ENCODE results near the gene RTEL1.
"Not testable (repeated sequence)": the region's sequence is repeated elsewhere in the genome, so short reads cannot be mapped to it uniquely, and the experiment has no call there.

Gene RTEL1

DNA sequence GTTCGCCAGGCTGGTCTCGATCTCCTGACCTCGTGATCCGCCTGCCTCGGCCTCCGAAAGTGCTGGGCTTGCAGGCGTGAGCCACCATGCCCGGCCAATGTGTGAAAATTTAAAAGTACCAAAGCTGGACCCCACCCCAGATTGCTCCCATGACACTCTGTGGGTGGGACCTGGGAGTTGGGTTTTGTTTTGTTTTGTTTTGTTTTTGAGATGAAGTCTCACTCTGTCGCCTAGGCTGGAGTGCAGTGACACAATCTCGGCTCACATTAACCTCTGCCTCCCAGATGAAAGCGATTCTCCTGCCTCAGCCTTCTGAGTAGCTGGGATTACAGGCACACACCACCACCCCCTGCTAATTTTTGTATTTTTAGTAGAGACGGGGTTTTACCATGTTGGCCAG is 13.6 kb downstream of the RTEL1 start:
- H2BK120ac ChIP-seq (ENCODE audit: insufficient read depth, low read length, poor library complexity); H4K12ac ChIP-seq (ENCODE audit: low read depth, low read length); H2AFZ ChIP-seq (ENCODE audit: insufficient read depth, low read length, poor library complexity); H3K27me3 ChIP-seq (ENCODE audit: insufficient read depth, low read length); H4K91ac ChIP-seq (ENCODE audit: low read depth, low read length); H3K79me1 ChIP-seq (ENCODE audit: low read length); H3K14ac ChIP-seq (ENCODE audit: low read length); H4K8ac ChIP-seq (ENCODE audit: low read depth, low read length); H2AK5ac ChIP-seq (ENCODE audit: low read length); H3K4ac ChIP-seq (ENCODE audit: low read depth, low read length); H3K23ac ChIP-seq (ENCODE audit: low read length); DNase-seq; H3K9me3 ChIP-seq (ENCODE audit: insufficient read depth, low read depth, low read length); H3K79me2 ChIP-seq (ENCODE audit: control insufficient read depth, insufficient read depth, low read length, poor library complexity); H2BK12ac ChIP-seq (ENCODE audit: low read length); H3K4me2 ChIP-seq (ENCODE audit: low read length); H3K4me1 ChIP-seq (ENCODE audit: control insufficient read depth in 1 of 2, insufficient read depth in 2 of 2, low read length in 2 of 2); H3K4me3 ChIP-seq (ENCODE audit: low read depth, low read length); H3K18ac ChIP-seq (ENCODE audit: low read length); H2BK5ac ChIP-seq (ENCODE audit: low read depth, low read length, poor library complexity); H3K9ac ChIP-seq (ENCODE audit: low read length); H3K27ac ChIP-seq (ENCODE audit: low read depth, low read length): not testable (repeated sequence)
- no CpG with 5 or more reads among the region's 12 CpGs for WGBS (ENCODE audit: extremely low coverage, insufficient coverage, insufficient read length)
- peaks cover 47 to 53% of the 10 kb centered on the region in 2 experiments for H3K36me3 ChIP-seq (ENCODE audit: control insufficient read depth in 1 of 2, insufficient read depth in 2 of 2, low read length in 2 of 2)

GRCh38 chr20:63672666-63673065 is 14.6 kb downstream of the RTEL1 start:
- Histone ChIP-seq H3K4me1 (ENCODE audit: control insufficient read depth in 1 of 2, insufficient read depth in 2 of 2, low read length in 2 of 2) (no peaks in the 10 kb centered on the region), H3K4ac (ENCODE audit: low read depth, low read length) (no peak overlapping the region), H3K36me3 (ENCODE audit: control insufficient read depth in 1 of 2, insufficient read depth in 2 of 2, low read length in 2 of 2) (peaks cover 44 to 48% of the 10 kb centered on the region in 2 experiments), H2BK120ac (ENCODE audit: insufficient read depth, low read length, poor library complexity) (no peak overlapping the region), H3K79me2 (ENCODE audit: control insufficient read depth, insufficient read depth, low read length, poor library complexity) (no peaks in the 10 kb centered on the region), H3K27me3 (ENCODE audit: insufficient read depth, low read length) (no peaks in the 10 kb centered on the region), H3K9me3 (ENCODE audit: insufficient read depth, low read depth, low read length) (peaks cover 2% of the 10 kb centered on the region), H2AK5ac (ENCODE audit: low read length) (no peak overlapping the region), H3K27ac (ENCODE audit: low read depth, low read length) (no peak overlapping the region), H2BK12ac (ENCODE audit: low read length) (no peak overlapping the region), H4K8ac (ENCODE audit: low read depth, low read length) (no peak overlapping the region), H3K4me2 (ENCODE audit: low read length) (no peak overlapping the region), H2BK5ac (ENCODE audit: low read depth, low read length, poor library complexity) (no peak overlapping the region), H3K18ac (ENCODE audit: low read length) (no peak overlapping the region), H2AFZ (ENCODE audit: insufficient read depth, low read length, poor library complexity) (no peak overlapping the region), H4K91ac (ENCODE audit: low read depth, low read length) (no peak overlapping the region), H3K23ac (ENCODE audit: low read length) (no peak overlapping the region), H3K4me3 (ENCODE audit: low read depth, low read length) (no peak overlapping the region), H3K9ac (ENCODE audit: low read length) (no peak overlapping the region), H4K12ac (ENCODE audit: low read depth, low read length) (no peak overlapping the region), H3K79me1 (ENCODE audit: low read length) (no peaks in the 10 kb centered on the region), H3K14ac (ENCODE audit: low read length) (no peak overlapping the region)
- DNase-seq, result no peak
- no CpG with 5 or more reads among the region's 10 CpGs for WGBS (ENCODE audit: extremely low coverage, insufficient coverage, insufficient read length)

- H2BK5ac ChIP-seq (ENCODE audit: low read depth, low read length, poor library complexity), result no peak overlapping the region
- no peak overlapping the region for H4K91ac ChIP-seq (ENCODE audit: low read depth, low read length)
- WGBS (ENCODE audit: extremely low coverage, insufficient coverage, insufficient read length), result no CpG with 5 or more reads among the region's 14 CpGs
Observed at GRCh38 chr20:63673951-63674350, 15.8 kb downstream of the RTEL1 start.

DNA sequence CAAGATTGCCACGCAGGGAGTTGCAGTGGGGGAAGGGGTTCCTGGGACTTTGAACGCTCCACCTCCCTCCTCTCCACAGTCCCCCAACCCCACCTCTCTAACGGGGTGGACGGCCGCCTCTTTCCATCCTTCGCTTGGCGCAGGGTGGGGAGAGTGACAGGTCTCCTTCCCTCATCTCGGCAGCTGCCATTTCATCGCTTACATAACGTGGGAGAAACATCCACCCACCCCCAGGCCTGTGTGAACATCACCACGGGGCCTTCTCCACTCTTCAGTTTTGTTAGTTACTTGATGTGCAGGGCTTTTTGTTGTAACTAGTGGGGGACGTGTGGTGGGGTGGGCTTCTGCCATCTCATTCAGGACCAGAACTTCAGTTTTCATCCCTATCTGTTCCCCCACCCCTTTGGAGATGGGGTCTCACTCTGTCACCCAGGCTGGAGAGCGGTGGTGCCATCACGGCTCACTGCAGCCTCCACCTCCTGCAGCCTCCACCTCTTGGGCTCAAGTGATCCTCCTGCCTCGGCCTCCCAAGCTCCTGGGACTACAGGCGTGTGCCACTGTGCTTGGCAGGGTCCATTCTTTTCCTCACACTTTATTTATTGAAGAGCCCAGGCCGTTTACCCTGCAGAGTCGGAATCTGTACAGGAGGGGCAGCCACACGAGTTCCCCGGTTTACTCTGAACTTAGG is 17.7 kb downstream of the RTEL1 start:
- no CpG with 5 or more reads among the region's 20 CpGs for WGBS (ENCODE audit: extremely low coverage, insufficient coverage, insufficient read length)

More at GRCh38 chr20:63673951-63674350, 15.8 kb downstream of the RTEL1 start:
- H3K4me3 ChIP-seq (ENCODE audit: low read depth, low read length), result no peak overlapping the region
- no peak overlapping the region for H3K4me2 ChIP-seq (ENCODE audit: low read length)
- no peak overlapping the region for H3K9ac ChIP-seq (ENCODE audit: low read length)
- H2BK120ac ChIP-seq (ENCODE audit: insufficient read depth, low read length, poor library complexity), result no peak overlapping the region
- H2AK5ac ChIP-seq (ENCODE audit: low read length), result no peak overlapping the region
- no peak overlapping the region for H4K12ac ChIP-seq (ENCODE audit: low read depth, low read length)
- H3K9me3 ChIP-seq (ENCODE audit: insufficient read depth, low read depth, low read length), result peaks cover 2% of the 10 kb centered on the region
- H4K8ac ChIP-seq (ENCODE audit: low read depth, low read length), result no peak overlapping the region
- no peak overlapping the region for H3K23ac ChIP-seq (ENCODE audit: low read length)
- no peak overlapping the region for H3K14ac ChIP-seq (ENCODE audit: low read length)
- H3K4ac ChIP-seq (ENCODE audit: low read depth, low read length), result no peak overlapping the region
- no peaks in the 10 kb centered on the region for H3K4me1 ChIP-seq (ENCODE audit: control insufficient read depth in 1 of 2, insufficient read depth in 2 of 2, low read length in 2 of 2)
- H2BK12ac ChIP-seq (ENCODE audit: low read length), result no peak overlapping the region
- no peak for DNase-seq
- no peaks in the 10 kb centered on the region for H3K79me1 ChIP-seq (ENCODE audit: low read length)
- no peak overlapping the region for H3K18ac ChIP-seq (ENCODE audit: low read length)
- no peak overlapping the region for H3K27ac ChIP-seq (ENCODE audit: low read depth, low read length)
- H3K36me3 ChIP-seq (ENCODE audit: control insufficient read depth in 1 of 2, insufficient read depth in 2 of 2, low read length in 2 of 2), result peaks cover 42 to 43% of the 10 kb centered on the region in 2 experiments
- no peak overlapping the region for H2AFZ ChIP-seq (ENCODE audit: insufficient read depth, low read length, poor library complexity)
- H3K27me3 ChIP-seq (ENCODE audit: insufficient read depth, low read length), result no peaks in the 10 kb centered on the region
- H3K79me2 ChIP-seq (ENCODE audit: control insufficient read depth, insufficient read depth, low read length, poor library complexity), result no peaks in the 10 kb centered on the region

More for the DNA sequence above, 17.7 kb downstream of the RTEL1 start:
- Histone ChIP-seq H3K18ac (ENCODE audit: low read length) (no peak overlapping the region), H3K9ac (ENCODE audit: low read length) (no peak overlapping the region), H2BK12ac (ENCODE audit: low read length) (no peak overlapping the region), H3K4ac (ENCODE audit: low read depth, low read length) (no peak overlapping the region), H3K4me1 (ENCODE audit: control insufficient read depth in 1 of 2, insufficient read depth in 2 of 2, low read length in 2 of 2) (no peaks in the 10 kb centered on the region), H2BK5ac (ENCODE audit: low read depth, low read length, poor library complexity) (no peak overlapping the region), H2AK5ac (ENCODE audit: low read length) (no peak overlapping the region), H3K79me1 (ENCODE audit: low read length) (no peaks in the 10 kb centered on the region), H4K91ac (ENCODE audit: low read depth, low read length) (no peak overlapping the region), H4K12ac (ENCODE audit: low read depth, low read length) (no peak overlapping the region), H4K8ac (ENCODE audit: low read depth, low read length) (no peak overlapping the region), H3K79me2 (ENCODE audit: control insufficient read depth, insufficient read depth, low read length, poor library complexity) (no peaks in the 10 kb centered on the region), H3K36me3 (ENCODE audit: control insufficient read depth in 1 of 2, insufficient read depth in 2 of 2, low read length in 2 of 2) (peaks cover 44 to 49% of the 10 kb centered on the region in 2 experiments), H2AFZ (ENCODE audit: insufficient read depth, low read length, poor library complexity) (no peak overlapping the region), H3K4me3 (ENCODE audit: low read depth, low read length) (no peak overlapping the region), H2BK120ac (ENCODE audit: insufficient read depth, low read length, poor library complexity) (no peak overlapping the region), H3K9me3 (ENCODE audit: insufficient read depth, low read depth, low read length) (peaks cover 2% of the 10 kb centered on the region), H3K27ac (ENCODE audit: low read depth, low read length) (no peak overlapping the region), H3K23ac (ENCODE audit: low read length) (no peak overlapping the region), H3K4me2 (ENCODE audit: low read length) (no peak overlapping the region), H3K14ac (ENCODE audit: low read length) (no peak overlapping the region), H3K27me3 (ENCODE audit: insufficient read depth, low read length) (no peaks in the 10 kb centered on the region)
- DNase-seq, result no peak

Data from trophoblast cell (in vitro differentiated cells and primary cell).